ENCODE measurements around the gene SNRPF.
"Not testable (repeated sequence)": the region's sequence is repeated elsewhere in the genome, so short reads cannot be mapped to it uniquely, and the experiment has no call there.

The SNRPF gene

DNA sequence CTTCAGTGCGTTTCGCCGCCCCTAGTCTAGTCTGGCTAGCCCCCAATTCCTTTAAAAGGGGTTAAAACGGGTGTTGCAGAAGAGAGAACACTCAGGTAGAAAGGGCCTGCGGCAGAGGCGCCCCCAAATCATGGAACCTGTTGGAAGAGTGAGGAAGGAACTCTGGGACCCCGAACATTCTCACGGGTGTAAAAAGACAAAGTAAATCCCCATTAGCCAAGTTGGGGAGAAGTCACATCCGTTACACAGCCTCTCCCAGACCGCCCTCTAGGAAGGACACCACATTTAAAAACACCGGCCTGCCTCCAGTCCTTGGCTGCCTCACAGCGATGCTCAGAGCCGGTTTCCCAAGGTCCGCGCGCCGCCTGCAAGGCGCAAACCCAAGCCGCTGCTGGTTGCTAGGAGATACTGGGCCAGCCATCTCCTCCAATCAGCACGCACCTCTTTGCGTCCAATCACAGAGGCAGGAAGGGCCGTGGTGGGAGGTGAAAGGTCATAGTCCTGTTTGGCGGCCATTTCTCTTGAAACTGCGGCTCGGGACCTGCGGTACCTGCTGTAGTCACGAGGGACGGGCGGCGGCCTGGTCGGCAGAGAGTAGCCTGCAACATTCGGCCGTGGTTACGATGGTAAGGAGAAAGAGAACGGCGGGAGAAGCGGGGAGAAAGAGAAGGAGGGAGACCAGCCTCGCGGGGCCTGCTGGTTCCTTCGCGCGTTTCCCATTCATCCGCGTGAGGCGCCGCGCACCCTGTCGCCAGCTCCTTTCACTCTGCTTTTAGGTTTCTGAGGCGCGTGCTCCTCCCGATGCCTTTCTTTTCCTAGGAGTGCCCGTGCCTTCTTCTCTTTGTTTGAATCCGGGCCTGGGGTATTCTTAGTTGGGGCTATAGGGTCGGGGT is at the start of gene SNRPF:
Gene SNRPF, plus strand, starts transcription at position 502 of the 893 bp plus-strand sequence. Its CDS starts 122 bp downstream, at position 624.
- peak within 1 kb of the TSS; percentile 90 for H3K4me3 ChIP-seq (ENCODE audit: low read length)
- TF ChIP-seq ZNF274 (IDR thresholded peaks at IDR 0.05; ENCODE audit: low read depth, low read length): no peak

- no peak overlapping the region for H3K4me3 ChIP-seq (ENCODE audit: low read length)
- no peak for TF ChIP-seq ZNF274 (IDR thresholded peaks at IDR 0.05; ENCODE audit: low read depth, low read length)
These were observed 49.6 kb upstream of the SNRPF start for GRCh38 chr12:95809000-95809680.

- no peak overlapping the region for H3K4me3 ChIP-seq (ENCODE audit: low read length)
- TF ChIP-seq ZNF274 (IDR thresholded peaks at IDR 0.05; ENCODE audit: low read depth, low read length): no peak
These were observed 48.3 kb upstream of the SNRPF start for GRCh38 chr12:95810411-95810810.

DNA sequence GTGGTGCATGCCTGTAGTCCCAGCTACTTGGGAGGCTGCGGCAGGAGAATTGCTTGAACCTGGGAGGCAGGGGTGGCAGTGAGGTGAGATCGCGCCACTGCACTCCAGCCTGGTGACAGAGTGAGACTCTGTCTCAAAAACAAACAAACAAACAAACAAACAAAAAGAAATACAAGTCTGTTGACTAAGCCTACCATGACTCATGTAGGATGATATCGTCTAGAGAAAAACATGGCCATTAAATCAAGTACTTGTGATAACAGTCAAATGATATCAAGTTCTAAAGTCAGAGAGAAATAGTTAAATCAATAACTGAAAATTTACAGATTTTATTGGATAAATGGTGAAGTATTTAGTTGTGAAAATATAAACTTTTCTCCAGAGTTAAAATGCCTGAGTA is 46.6 kb upstream of the SNRPF start:
- not testable (repeated sequence) for H3K4me3 ChIP-seq (ENCODE audit: low read length)

GRCh38 chr12:95815632-95816212 is 43.0 kb upstream of the SNRPF start:
- no peak overlapping the region for H3K4me3 ChIP-seq (ENCODE audit: low read length)
- no peak for TF ChIP-seq ZNF274 (IDR thresholded peaks at IDR 0.05; ENCODE audit: low read depth, low read length)

GRCh38 chr12:95820096-95820703 is 38.6 kb upstream of the SNRPF start:
- no peak for TF ChIP-seq ZNF274 (IDR thresholded peaks at IDR 0.05; ENCODE audit: low read depth, low read length)
- no peak overlapping the region for H3K4me3 ChIP-seq (ENCODE audit: low read length)

GRCh38 chr12:95829395-95829794 is 29.4 kb upstream of the SNRPF start:
- no peak overlapping the region for H3K4me3 ChIP-seq (ENCODE audit: low read length)
- no peak for TF ChIP-seq ZNF274 (IDR thresholded peaks at IDR 0.05; ENCODE audit: low read depth, low read length)

- no peak overlapping the region for H3K4me3 ChIP-seq (ENCODE audit: low read length)
- TF ChIP-seq ZNF274 (IDR thresholded peaks at IDR 0.05; ENCODE audit: low read depth, low read length): no peak
These were observed 28.2 kb upstream of the SNRPF start for GRCh38 chr12:95830335-95831089.

- H3K4me3 ChIP-seq (ENCODE audit: low read length): no peak overlapping the region
- TF ChIP-seq ZNF274 (IDR thresholded peaks at IDR 0.05; ENCODE audit: low read depth, low read length): no peak
These were observed 24.2 kb upstream of the SNRPF start for GRCh38 chr12:95834572-95834971.

- no peak overlapping the region for H3K4me3 ChIP-seq (ENCODE audit: low read length)
- no peak for TF ChIP-seq ZNF274 (IDR thresholded peaks at IDR 0.05; ENCODE audit: low read depth, low read length)
These were observed 22.6 kb upstream of the SNRPF start for GRCh38 chr12:95836185-95836609.

DNA sequence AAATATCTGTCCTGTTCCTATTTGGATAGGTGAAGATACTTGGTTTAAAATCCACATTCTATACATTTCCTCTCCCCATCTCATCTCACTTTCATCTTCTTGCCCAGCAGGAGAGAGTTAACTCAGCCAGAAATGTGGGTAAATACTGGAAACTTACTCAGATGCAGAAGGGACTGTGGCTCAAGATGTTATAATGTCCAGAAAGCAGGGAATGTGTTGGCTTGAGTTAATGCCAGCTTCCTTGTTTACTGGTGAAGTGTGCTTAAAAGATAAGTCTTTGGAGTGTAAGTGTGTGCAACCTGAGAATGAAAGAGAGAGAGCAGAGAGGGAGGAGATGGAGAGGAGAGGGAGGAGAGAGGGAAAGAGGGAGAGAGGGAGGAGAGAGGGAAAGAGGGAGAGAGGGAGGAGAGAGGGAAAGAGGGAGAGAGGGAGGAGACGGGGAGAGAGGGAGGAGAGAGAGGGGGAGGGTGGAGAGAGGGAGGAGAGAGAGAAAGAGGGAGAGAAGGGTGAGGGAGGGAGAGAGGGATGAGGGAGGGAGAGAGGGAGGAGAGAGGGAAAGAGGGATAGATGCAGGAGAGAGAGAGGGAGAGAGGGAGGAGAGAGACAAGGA is 22.0 kb upstream of the SNRPF start:
- no peak for TF ChIP-seq ZNF274 (IDR thresholded peaks at IDR 0.05; ENCODE audit: low read depth, low read length)
- no peak overlapping the region for H3K4me3 ChIP-seq (ENCODE audit: low read length)

GRCh38 chr12:95837240-95838038 is 21.3 kb upstream of the SNRPF start:
- no peak for TF ChIP-seq ZNF274 (IDR thresholded peaks at IDR 0.05; ENCODE audit: low read depth, low read length)
- no peak overlapping the region for H3K4me3 ChIP-seq (ENCODE audit: low read length)

GRCh38 chr12:95838125-95838524 is 20.6 kb upstream of the SNRPF start:
- no peak for TF ChIP-seq ZNF274 (IDR thresholded peaks at IDR 0.05; ENCODE audit: low read depth, low read length)
- no peak overlapping the region for H3K4me3 ChIP-seq (ENCODE audit: low read length)

- H3K4me3 ChIP-seq (ENCODE audit: low read length): not testable (repeated sequence)
These were observed 16.3 kb upstream of the SNRPF start for GRCh38 chr12:95842426-95842825.

Measured in GM08714 (cell line).